ENCODE data around the gene BST2.

Gene BST2

GRCh38 chr19:17419621-17420474, 14.4 kb upstream of the BST2 start, which contains the start of gene MVB12A:
MVB12A (plus strand) TSS chr19:17420047; CDS start chr19:17420136, 89 bp downstream.
- DNase-seq (ENCODE audit: low read depth), result peak; percentile 99

GRCh38 chr19:17419154-17419620, 13.8 kb upstream of the BST2 start:
- DNase-seq (ENCODE audit: low read depth), result no peak

GRCh38 chr19:17418710-17419109, 13.3 kb upstream of the BST2 start:
- no peak for DNase-seq (ENCODE audit: low read depth)

- no peak for DNase-seq (ENCODE audit: low read depth)
Observed at GRCh38 chr19:17415121-17415520, 9.7 kb upstream of the BST2 start.

GRCh38 chr19:17414097-17414496, 8.7 kb upstream of the BST2 start:
- no peak for DNase-seq (ENCODE audit: low read depth)

- DNase-seq (ENCODE audit: low read depth), result no peak
Observed at GRCh38 chr19:17411801-17412200, 6.4 kb upstream of the BST2 start.

GRCh38 chr19:17409990-17410389, 4.6 kb upstream of the BST2 start:
- DNase-seq (ENCODE audit: low read depth), result peak; percentile 52

- no peak for DNase-seq (ENCODE audit: low read depth)
Observed at GRCh38 chr19:17406887-17407196, 1.4 kb upstream of the BST2 start.

GRCh38 chr19:17406046-17406886, 836 bp upstream of the BST2 start:
- no peak for DNase-seq (ENCODE audit: low read depth)

- DNase-seq (ENCODE audit: low read depth), result no peak
Observed at GRCh38 chr19:17404621-17405249, 695 bp downstream of the BST2 start.

- no peak for DNase-seq (ENCODE audit: low read depth)
Observed at GRCh38 chr19:17404015-17404414, 1.4 kb downstream of the BST2 start.

GRCh38 chr19:17402982-17403855, 2.2 kb downstream of the BST2 start:
- no peak for DNase-seq (ENCODE audit: low read depth)

GRCh38 chr19:17401628-17402027, 3.8 kb downstream of the BST2 start:
- no peak for DNase-seq (ENCODE audit: low read depth)

GRCh38 chr19:17398902-17399527, 6.4 kb downstream of the BST2 start:
- no peak for DNase-seq (ENCODE audit: low read depth)

- DNase-seq (ENCODE audit: low read depth), result peak; percentile 40
Observed at GRCh38 chr19:17394891-17395415, 10.5 kb downstream of the BST2 start.

GRCh38 chr19:17393914-17394313, 11.5 kb downstream of the BST2 start, which contains the start of gene CCDC194:
CCDC194 (minus strand) TSS chr19:17394196; CDS start chr19:17394158, 38 bp downstream.
- no peak for DNase-seq (ENCODE audit: low read depth)

- no peak for DNase-seq (ENCODE audit: low read depth)
Observed at GRCh38 chr19:17393002-17393401, 12.4 kb downstream of the BST2 start.

- DNase-seq (ENCODE audit: low read depth), result no peak
Observed at GRCh38 chr19:17391371-17392151, 13.9 kb downstream of the BST2 start.

- DNase-seq (ENCODE audit: low read depth), result peak; percentile 89
Observed at GRCh38 chr19:17390665-17391370, 14.6 kb downstream of the BST2 start.
